Cerebellar nuclear complex (tissue), 1 donor: Measurements from ENCODE around the gene RAB7B.
"Not testable (repeated sequence)": the region's sequence is repeated elsewhere in the genome, so short reads cannot be mapped to it uniquely, and the experiment has no call there.

Experiments used
- DNase-seq, 2 experiments: peaks; one replicate each; lab custom pipeline; 2025; lab: John Stamatoyannopoulos, UW

RAB7B gene, protein sequence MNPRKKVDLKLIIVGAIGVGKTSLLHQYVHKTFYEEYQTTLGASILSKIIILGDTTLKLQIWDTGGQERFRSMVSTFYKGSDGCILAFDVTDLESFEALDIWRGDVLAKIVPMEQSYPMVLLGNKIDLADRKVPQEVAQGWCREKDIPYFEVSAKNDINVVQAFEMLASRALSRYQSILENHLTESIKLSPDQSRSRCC

DNA sequence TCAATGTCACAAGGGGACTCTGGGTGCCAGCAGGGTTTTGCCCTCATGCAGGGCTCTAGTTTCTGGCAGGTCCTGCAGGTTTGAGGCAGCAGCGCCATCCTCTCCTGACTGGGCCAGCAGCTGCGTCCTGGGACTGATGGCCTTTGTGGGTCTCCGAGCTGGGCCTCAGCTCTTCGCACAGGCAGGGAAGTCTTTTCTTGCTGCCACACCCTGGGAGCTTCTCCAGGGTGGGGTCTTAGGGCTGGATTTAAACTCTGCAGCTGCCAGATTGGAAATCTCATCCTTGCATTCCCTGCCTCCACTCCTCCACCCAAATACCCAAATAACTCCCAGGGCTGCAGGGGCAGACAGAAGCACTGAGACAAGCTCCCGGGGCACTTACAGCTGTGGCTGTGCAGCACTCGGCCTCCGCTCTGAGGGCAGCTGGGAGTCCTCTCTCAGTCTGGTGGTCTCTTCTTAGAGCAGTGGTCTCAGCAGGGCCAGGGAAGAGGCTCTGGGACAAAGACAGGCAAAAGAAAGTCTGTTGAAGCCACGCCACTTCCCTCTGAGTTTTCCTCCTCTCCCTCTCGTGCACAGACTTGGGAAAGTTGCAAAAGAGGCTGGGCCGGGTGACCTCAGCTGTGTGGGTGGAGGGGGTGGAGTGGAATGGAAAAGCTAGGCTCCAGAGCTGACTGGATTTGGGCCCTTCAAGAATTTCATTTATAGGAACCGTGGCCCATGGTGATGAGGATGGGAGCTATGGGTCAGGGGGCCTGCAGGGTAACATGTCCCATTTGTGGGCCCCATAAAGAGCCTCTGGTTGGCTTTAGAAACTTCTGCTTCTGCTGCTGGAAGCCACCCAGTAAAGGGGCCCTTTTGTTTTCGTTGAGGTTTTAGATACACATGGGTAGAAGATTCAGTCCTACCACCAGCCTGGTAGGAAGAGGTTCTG, at the start of gene RAB7B:
RAB7B (minus strand) TSS at position 525 of the 931 bp plus-strand sequence. CDS start 9,260 bp downstream, outside the sequence.
- DNase-seq, result no peak

DNA sequence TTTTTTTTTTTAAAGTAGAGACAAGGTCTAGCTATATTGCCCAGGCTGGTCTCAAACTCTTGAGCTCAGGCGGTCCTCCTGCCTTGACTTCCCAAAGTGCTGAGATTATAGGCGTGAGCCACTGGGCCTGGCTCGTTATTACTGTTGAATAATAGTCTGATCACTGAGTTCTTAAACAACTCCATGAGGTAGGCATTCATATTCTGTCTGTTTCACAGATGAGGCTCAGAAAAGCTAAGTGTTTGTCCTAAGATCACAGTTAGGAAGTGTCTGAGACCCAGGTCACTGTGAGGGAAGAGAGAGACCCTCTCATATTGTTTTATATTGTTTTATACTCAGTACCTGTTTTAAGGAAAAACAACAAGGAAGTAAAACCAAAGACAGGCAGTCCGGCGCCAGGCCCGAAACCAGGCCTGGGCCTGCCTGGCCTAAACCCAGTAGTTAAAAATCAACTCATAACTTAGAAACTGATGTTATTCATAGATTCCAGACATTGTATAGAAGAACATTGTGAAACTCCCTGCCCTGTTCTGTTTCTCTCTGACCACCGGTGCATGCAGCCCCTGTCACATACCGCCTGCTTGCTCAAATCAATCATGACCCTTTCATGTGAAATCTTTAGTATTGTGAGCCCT, 49.2 kb upstream of the RAB7B start:
- not testable (repeated sequence) for DNase-seq

DNA sequence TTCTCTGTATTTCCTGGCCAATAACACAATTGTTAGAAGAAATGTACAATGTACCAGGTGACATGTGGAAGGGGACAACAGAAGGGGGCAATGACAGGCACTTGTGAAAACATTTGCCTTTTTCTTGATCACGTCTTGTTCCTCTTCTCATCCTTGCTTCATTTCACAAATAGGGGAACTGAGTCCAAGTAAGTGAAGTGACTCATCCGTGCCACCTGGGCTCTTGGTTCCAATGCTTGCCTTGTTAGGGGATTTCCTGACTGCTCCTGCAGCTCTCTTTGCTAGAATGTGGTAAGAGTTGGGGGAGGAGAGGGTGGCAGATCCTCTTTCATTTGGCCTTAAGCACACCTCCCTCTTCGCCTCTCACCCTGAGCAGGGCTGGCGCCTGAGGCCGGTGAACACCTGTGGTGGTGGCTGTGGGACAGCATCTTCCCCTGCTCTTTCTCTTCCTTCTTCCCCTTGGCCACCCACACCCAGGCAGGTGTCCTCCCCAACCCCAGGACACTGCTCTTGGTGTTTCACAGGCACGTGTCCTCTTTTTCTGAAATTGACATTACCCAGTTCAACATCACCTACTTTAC, 47.5 kb upstream of the RAB7B start:
- no peak for DNase-seq

DNA sequence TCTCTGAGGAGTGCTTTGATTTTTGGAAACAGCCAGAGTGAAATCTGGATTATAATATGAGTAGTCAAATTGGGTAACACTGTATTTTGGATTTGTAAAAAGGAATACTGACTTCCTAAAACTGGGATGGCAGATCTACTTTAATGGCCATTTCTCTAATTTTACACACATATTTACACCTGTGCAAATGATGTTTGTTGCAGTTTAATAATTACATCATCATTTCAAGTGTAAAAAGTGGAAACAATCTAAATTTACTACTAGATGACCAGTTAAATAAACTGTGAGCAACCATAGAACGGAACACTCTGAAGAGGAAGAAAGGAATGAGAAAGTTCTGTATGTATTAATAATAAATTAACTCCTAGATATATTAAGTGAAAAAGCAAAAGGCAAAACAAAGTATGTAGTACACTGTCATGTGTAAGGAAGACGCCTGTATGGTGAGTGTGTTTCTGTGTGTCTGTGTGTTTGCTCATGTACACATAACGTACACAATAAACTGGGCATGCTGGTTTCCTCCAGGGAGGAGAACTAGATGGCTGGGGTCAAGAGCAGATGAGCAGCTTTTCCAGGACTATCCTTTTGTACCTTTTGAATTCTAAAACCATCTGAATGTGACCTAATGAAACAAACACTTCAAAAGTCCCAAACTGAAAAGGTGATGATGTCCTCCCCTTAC, 46.9 kb upstream of the RAB7B start:
- no peak for DNase-seq

DNA sequence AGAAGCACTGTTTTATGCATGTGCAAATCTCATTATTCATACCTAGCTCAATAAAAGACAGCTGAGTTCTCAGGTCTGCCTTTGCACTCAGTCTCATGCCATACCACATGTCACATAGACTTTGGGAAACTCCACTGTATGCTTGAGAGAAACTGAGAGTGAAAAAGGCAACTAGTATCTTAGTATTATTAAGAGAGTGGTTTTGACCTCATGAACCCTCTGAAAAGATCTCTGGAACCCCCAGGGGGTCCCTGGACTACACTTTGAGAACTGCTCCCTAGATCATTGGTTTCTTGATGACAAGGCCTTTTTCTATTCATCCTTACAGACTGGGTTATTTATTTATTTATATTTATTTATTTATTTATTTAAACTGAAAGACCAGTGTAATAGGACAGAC, 46.1 kb upstream of the RAB7B start:
- DNase-seq, result no peak

DNA sequence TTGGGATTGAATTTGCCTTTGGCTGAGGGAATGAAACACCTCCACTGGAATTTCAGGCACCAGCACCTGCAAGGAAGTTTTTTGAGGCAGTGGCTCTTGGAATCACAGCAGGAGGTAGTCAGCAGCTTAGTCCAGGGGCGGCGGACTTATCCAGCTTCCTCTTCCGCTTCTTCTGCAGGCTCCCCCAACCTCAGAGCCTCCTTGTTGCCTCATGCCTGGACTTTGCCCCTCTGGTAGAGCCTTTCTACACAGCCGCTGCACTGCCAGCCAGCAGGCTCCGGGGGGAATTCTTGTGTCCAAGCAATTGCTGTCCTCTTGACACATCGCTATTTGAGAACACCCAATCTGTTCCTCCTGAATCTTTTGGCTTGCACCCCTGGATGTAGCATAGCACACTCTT, 45.4 kb upstream of the RAB7B start:
- no peak for DNase-seq

DNA sequence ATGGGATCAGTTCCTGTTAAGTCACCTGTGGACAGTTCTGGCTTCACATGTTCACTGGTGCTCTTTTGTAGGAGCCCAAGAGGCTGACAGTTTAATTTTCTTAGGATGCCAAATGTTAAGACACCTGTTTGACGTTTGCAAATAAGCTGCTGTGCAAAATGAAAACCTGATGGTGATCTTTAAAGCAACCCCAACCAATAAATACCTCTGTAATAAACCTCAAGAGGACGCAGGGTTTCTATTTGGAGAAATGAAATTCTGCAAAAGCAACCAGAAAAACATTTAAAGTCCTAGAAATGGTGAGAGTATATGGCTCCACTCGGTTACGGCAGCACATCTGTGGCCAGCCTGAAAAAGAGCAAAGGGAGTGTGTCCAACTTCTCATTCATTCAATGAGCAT, 44.1 kb upstream of the RAB7B start:
- no peak for DNase-seq

DNA sequence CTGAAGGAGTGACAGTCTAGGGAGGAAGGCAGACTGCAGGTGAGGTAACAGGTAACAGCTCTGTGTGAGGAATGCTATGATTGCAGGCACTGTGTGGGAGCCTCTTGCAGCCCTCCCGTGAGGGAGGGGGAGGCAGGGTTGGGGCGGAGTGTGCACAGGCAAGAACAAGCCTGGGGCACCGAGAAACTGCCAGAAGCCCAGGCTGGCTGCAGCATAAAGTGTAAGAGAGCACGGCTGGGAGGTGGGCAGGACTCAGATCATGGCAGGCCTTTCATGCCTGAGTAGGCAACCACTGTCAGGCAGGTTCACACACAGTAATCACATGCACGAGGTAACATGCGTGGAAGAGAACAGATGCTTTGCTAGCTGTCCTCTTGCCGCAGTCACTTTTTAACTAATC, 38.4 kb upstream of the RAB7B start:
- no peak for DNase-seq

DNA sequence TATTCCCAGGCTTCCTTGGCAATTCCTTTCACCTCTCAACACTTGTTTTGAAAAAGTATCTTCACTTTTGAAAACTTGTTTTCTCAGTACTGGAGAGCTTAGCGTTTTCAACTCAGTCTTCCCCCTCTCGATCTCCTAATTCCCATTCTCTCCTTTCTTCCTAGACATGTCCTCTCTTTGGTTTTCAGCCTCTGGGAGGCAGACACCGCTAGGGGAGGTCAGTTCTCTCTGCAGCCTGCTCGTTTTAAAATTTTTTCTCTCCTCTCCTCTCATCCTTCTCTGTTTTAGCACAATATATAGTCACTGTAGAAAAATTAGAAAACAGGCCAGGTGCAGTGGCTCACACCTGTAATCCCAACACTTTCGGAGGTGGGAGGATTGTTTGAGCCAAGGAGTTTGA, 37.1 kb upstream of the RAB7B start:
- DNase-seq, result no peak

DNA sequence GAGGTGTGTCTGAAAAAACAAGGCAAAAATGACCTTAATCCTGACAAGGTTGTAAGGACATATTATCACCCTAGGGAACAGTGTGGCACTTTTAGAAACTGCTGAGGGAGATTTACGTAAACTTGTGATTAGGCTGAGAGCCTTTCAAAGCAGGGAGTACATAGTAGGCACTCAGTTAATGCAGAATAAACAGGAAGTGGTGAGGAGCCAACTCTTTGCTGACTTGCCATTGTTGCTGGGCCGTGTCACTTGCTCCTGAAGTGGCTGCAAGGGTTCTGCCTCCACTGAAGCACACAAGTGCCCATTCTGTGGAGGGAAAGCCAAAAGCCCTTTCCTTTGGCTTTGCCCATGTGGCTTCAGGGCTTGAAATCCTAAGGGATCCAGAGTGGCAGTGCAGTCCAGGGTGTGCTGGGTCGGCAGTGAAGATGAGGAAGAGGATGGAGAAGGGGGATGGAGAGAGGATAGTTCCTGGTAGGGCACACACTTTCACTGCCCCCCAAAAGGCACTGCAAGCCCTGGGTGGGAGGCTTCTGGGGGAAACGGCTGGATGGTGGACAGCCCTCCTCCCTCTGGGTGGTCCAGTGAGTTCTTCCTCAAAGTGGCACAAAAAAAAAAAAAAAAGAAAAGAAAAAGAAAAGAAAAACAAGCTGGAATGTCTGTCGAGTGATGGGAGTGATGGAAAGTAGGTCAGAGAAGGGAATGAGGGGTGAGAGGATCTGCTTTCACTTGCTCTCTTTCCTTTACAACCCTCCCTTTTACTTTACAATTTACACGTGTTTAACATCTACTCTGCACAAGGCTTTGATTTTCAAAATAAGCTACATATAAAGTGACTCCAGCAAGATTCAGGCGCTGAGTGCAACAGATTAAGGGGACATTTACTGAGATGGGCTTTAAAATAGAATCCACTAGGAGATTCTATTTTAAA, 36.1 kb upstream of the RAB7B start:
- DNase-seq, result no peak

DNA sequence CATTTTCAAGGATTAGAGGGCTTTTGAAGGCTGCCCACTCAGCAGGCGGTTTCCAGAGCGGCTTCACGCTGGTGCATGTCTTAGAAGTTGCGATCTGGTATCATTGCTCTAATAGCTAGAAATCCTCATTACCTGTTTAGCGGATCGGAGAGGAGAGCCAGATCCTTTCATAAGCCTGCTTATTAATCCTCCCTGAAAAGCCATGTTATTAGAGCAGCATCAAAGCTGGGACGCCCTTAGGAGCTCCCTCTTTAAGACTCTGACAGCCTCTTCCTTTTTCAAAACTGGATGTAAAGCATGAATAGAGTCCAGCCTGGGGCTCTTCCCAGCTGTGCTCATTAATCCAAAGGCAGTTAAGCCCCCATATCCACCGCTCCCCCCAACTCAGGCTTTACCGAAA, 34.4 kb upstream of the RAB7B start:
- no peak for DNase-seq

DNA sequence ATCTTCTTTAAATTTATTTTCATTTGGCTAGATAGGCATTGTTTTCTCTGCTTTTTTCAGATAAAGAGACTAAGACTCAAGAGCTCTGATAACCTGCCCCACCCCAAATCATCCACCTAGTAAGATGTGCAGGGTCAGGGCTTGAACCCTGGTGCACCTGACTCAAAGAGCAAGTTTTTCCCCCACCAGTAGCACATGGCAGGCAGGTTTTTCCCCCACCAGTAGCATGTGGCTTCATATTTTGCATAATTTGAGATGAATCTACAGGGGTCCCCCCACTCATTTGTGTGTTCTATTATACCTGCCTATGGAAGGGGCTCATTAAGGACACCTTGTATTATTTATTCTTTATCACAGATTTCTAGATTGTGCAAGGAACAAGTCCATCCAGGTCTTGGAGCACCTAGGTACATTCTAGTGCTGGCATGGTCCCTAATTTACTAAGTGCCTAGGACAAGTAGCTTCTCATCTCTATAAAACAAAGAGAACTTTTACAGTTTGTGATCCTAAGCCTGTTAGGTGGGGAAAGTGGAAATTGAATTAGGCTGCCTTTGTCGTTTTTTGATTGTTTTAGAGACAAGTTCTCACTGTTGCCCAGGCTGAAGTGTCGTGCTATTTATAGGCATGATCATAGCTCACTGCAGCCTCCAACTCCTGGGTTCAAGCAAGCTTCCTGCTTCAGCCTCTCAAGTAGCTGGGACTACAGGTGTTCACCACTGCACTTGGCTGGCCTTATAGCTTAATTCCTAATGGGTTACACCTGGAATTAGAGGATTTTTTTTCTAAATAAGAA, 33.7 kb upstream of the RAB7B start:
- no peak for DNase-seq

DNA sequence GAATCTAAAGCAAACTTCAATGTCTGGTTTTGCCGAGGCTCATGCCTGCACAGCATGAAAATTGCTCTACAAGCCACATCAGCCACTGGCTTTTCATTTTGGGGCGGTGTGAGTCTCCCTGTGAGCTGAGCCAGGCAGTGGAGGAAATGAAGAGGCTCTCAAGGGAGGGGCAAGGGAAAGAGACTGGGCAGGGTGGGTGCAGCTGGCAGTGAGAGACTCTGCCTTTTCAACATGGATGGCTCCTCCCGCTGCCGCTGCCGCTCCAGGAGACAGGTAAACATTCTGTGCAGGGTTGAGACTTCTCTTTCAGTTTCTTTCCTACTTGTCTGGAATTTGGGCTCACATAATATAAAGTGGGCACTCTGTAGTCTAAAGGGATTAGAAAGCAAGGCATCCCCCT, 31.8 kb upstream of the RAB7B start:
- no peak for DNase-seq

DNA sequence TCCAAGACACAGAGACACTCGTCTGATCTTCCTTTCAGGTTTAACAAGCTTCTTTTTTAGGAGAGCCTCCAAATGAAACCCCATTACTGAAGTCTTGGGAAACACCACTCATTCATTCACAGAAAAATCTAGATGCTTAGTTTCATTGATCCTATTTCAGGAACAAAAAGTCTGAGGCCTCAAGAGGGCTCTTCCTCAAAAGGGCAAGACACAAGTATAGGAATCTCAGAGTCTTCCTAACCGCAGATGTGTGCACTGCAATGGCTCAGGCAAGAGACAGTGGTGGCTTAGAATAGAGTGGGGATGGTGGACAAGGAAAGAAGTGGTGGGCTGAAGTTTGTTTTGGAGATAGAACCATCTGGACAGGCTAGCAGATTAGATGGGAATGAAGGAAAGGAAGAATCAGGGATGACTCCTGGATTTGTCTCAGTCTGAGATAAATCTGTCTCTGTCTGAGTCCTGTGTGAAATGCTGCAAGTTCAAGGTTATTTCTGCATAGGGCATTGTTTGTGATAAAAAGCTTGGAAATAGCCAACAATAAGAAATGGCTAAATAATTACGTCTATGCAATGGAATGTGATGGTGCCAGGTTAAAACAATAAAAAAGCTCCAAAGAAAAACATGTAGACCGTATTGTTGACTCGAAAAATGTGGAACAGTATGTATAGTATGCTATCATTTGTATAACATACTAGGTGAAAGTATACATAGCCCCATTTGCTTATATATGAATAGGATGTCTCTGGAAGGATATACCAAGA, 29.4 kb upstream of the RAB7B start:
- no peak for DNase-seq

DNA sequence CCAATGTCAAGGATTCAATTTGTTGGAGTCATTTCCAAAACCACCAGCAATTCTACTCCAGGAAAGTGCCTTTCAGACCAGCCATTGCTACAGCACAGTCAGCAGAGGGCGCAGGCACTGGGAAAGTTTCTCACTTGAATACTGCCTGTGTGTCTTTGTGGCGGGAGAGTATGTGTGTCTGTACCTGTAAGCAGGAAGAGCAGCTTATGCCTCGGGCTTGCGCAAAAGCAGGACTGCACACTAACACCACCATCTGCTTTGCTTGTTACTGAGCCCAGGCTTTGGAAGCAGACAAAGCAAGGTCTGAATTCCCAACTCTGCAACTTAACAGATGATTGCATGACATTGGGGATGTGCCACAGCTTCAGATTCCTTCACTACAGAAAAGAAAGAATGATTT, 27.5 kb upstream of the RAB7B start:
- DNase-seq, result peak; percentile 28 to 71

DNA sequence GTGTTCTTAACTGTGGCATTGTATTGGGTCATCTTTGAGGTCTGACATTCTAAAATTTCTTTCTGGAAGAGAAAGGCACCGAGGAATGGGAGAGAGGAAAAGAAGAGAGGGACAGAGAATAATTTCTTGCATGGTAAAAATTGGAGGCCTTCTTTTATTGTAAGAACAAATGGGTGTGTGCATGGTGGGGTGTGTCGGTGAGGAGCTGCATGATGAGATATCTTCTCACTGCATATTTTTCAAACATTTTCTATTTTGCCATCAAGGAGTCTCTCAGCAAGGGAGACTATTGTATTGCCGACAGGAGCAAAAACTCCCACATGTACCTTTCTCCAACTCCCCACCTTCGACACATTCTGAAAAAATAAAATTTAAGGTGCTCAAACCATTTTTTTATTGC, 27.0 kb upstream of the RAB7B start:
- no peak for DNase-seq

DNA sequence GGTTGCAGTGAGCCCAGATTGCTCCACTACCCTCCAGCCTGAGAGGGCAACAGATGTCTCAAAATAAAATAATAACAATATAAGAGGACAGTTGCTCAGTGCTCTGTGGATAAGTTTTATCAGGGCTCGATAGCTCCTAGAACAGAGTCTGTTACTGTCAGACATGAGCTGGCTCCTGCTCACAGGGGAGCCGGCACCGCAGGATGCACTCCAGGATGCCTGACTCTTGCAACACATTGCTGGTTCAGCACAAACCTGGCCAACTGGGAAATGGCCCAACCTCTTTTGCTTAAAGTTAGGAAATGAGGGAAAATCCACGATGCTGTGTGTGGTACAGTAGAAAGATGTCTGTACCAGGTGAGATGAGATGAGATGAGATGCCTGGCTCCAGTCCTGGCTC, 26.3 kb upstream of the RAB7B start:
- no peak for DNase-seq

DNA sequence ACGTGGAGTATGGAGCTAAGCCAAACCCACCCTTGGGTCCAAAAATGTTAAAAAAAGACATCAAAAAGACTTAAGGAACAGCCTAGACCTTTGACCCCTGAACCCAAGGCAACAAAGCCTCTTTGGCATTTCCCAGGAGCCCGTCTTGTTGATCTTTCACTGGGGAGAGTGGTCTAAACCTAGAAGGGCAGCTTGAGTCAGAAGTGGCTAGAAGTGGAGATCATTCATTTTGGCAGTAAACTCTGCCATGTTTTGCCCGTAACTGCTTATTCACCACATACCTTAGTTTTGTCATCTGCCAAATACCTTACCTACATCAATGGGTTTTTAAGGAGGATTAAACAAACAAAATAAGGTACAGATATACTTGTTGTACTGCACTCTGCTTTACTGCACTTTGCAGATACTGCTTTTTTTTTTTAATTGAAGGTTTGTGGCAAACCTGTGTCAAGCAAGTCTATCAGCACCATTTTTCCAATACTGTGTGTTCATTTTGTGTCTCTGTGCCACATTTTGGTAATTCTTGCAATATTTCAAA, 22.2 kb upstream of the RAB7B start:
- DNase-seq, result no peak

DNA sequence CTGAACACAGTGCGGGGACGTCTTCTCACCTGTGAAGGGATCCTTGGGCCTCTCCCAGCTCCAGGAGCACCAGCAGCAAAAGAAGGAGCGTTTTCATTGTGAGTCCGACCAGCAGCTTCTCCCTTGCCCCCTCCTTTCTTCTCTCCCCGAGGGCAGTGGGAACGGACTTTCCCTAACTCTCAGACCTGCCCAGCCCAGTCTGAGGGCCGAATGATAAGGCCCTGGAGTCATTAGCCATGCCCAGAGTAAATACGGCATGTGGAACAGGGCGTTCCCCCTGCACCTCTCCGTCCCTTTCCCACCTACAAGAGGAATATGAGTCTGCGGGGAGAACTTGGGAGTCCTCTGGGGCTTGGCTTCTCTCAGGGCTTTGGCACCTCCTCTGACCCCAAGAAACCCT, 20.5 kb upstream of the RAB7B start, which contains the start of gene CTSE:
CTSE (minus strand) TSS at position 201 of the 400 bp plus-strand sequence; CDS start at position 97, 104 bp downstream.
- DNase-seq, result no peak
